DMS79 (cell line): ENCODE measurements around the gene CCDC183.

Experiments used
- DNase-seq: peaks from one replicate; lab custom pipeline; 2025; lab: John Stamatoyannopoulos, UW

Gene CCDC183

DNA sequence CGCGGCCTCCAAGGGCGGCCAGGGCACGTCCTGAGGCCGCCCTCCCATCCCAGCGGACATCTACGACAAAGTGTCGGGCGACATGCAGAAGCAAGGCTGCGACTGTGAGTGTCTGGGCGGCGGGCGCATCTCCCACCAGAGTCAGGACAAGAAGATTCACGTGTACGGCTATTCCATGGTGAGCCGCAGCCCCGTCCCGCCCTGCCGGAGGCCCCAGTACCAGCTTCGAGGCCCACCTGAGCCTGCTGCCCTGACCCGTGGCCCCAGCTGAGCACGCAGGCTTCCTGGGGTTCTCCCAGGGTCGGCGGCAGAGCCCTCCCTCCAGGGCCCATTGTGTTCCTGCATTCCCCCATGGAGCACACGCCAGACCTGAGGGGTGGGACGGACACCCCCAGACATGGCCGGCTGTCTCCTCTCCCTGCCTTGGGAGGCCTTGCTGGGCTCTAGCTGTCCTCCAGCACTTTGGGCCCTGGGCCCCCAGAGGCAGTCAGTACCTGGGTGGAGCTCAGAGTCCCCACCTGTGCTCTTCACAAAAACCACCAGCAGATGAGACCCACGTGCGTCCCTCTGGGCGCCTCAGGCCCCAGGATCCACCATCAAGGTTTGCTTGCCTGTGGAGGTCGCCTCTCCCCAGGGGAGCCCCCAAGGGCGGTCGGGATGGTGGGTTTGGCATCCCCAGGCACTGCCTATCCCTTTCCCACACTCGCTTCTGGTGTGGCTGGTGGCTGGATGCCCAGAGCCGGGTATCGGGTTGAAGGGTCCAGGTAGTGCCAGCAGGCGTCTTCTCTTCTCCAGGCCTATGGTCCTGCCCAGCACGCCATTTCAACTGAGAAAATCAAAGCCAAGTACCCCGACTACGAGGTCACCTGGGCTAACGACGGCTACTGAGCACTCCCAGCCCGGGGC lies 54.1 kb downstream of the CCDC183 start:
- DNase-seq: no peak

DNA sequence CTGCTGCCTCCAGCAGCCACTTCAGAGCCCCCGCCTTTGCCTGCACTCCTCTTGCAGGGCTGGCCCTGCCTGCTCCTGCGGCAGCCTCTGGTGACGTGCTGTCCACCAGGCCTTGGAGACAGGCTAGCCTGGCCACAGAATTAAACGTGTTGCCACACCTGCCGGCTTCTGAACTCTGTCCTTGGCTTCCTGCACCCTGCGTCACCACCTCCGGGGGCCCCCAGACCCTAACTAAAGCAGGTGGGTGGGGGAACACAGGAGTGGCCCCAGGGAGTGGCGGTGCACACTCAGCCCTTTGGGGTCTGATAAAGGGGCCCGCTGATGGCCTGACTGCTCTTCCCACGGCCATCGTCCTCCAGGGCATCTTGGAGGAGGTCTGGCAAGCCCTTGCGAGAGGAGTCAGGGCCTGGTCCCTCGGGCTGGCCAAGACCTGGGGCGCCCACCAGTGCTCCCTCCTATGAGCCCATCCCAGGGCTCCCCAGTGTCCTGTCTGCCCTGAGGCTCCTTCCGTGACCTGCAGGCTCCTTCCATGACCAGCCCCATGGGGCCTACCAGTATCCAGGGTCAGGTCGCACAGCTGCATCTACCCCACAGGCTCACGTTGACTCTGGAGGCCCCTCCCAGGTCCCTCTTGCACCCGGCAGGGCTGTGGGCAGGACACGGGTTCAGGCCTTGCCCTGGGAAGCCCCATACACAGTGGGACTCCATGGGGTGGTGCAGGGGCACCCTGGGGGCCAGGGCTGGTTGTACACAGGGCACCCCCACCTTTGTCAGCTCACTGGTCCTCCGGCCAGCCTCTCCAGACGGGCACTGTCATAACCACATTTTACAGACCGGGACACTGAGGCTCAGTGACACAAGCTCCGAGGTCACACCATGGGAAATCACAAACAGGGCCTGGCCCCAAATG lies 55.0 kb downstream of the CCDC183 start:
- DNase-seq: no peak

DNA sequence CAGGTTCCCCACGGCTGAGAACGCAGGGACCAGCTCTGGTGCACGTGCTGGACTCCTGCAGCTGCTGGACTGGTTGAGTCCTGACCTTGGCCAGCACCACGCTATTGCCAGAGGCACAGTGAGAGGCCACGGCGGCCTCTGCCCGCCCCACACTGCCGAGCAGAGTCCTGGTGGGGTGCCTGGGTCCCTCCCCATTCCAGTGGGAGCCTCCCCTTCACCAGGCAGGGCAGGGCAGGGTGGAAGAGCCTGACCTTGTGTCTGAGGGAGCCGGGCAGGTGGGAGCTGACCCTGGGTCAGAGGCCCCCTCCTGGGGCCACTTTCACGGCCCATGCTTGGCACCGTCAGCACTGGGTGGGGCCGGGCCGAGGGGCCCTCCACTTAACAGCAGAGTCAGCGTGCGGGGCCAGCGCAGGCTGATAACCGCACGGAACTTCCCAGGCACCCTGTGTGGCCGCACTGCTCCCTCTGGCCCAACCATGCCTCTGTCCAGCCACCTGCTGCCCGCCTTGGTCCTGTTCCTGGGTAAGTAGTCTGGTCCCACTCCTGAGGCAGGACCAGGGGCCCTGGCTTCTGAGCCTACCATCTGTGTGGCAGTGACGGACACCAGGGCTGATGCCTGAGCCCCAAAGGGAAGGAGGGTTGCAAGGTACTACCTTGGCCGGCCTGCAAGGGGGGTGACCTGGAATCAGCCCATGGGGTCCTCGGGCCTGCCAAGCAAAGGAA lies 56.0 kb downstream of the CCDC183 start, which contains the start of gene MAMDC4:
Gene MAMDC4 (plus strand): TSS at position 406 of the 723 bp plus-strand sequence. CDS start 71 bp downstream, at position 477.
- DNase-seq: no peak

DNA sequence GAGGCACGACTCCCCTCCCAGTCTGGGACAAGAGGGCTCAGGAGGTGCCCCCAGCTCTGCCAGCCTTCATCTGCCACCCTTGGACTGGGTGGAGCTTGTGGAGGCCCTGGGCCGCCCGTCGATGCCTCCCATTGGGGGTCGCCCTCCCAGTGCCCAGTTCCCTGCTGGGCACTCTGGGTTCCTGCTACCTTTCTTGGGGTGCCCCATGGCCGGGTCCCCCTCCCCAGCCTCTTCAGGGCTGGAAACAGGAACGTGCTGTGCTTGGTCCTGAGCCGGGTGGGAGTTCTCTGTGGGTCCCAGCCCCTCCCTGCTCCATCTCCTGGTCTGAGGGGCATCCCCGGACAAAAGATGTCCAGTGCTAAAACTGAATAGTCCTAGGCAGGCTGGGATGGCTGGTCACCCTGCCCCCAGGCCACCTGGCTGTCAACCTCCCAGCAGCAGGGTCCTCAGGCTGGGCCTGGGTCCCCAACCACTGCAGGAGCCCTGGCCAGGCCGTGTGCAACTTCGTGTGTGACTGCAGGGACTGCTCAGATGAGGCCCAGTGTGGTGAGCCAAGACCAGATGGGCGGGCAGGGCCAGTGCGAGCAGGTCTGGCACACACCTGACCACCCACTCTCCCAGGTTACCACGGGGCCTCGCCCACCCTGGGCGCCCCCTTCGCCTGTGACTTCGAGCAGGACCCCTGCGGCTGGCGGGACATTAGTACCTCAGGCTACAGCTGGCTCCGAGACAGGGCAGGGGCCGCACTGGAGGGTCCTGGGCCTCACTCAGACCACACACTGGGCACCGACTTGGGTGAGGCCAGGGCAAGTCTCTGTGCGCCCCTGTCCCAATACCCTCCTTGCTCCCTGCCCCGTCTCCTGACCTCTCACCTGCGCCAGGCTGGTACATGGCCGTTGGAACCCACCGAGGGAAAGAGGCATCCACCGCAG lies 56.8 kb downstream of the CCDC183 start:
- DNase-seq: no peak

DNA sequence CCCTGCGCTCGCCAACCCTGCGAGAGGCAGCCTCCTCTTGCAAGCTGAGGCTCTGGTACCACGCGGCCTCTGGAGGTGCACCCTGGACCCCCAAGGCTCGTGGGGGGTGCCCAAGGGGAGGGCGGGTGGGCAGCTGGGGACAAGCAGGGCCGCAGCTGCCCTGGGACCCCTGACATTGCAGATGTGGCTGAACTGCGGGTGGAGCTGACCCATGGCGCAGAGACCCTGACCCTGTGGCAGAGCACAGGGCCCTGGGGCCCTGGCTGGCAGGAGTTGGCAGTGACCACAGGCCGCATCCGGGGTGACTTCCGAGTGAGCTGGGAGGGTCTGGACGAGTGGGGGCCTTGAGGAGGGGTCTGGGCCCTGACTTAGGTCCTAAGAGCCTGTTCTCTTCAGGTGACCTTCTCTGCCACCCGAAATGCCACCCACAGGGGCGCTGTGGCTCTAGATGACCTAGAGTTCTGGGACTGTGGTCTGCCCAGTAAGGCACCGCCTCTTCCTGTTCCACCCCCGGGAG lies 57.5 kb downstream of the CCDC183 start:
- no peak for DNase-seq

DNA sequence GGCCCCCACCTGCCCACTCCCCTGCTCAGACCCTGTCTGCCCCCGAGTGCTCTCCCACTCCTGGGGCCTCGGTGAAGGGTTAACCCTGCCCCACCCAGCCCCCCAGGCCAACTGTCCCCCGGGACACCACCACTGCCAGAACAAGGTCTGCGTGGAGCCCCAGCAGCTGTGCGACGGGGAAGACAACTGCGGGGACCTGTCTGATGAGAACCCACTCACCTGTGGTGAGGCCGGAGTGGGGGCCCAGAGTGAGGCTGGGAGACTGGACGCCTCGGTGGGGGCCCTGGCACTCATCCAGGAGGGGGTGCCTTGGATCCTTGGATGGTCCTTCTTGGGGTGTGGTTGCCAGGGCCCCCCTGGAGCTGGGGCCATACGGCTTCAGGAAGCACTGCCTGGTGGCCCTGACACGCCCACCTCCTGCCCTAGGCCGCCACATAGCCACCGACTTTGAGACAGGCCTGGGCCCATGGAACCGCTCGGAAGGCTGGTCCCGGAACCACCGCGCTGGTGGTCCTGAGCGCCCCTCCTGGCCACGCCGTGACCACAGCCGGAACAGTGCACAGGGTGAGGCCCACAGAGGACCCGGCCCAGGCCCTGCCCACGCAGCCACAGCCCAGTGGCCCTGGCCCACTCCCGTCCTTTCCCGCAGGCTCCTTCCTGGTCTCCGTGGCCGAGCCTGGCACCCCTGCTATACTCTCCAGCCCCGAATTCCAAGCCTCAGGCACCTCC lies 58.1 kb downstream of the CCDC183 start:
- DNase-seq: no peak

DNA sequence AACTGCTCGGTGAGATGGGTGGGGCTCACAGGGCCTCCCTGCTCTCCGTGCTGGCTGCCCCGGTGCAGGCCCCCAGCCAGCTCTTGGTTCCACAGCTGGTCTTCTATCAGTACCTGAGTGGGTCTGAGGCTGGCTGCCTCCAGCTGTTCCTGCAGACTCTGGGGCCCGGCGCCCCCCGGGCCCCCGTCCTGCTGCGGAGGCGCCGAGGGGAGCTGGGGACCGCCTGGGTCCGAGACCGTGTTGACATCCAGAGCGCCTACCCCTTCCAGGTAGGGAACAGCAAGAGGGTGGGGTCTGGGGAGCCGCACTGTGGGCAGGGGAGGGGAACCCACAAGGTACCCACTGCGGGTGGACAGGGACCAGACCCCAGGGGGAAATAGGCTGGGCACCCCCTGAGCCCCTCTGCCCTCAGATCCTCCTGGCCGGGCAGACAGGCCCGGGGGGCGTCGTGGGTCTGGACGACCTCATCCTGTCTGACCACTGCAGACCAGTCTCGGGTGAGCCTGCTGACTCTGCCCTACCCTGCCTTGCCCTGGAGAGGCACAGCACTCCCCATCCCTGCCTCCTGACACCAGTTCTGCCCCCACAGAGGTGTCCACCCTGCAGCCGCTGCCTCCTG lies 58.8 kb downstream of the CCDC183 start:
- DNase-seq: no peak

DNA sequence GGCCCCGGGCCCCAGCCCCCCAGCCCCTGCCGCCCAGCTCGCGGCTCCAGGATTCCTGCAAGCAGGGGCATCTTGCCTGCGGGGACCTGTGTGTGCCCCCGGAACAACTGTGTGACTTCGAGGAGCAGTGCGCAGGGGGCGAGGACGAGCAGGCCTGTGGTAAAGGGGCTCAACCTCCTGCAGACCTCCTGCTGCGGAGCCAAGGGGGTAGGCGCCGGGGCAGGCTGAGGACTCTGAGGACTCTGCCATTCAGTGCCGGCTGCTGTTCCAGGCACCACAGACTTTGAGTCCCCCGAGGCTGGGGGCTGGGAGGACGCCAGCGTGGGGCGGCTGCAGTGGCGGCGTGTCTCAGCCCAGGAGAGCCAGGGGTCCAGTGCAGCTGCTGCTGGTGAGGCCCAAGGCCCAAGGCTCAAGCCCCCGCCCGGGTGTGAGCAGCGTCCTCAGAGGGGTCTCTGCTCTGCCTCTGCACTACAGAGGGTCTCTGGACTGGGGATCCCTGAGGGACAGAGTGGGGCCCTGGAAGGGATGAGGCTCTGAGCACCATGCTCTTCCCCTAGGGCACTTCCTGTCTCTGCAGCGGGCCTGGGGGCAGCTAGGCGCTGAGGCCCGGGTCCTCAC lies 59.4 kb downstream of the CCDC183 start:
- DNase-seq: no peak

DNA sequence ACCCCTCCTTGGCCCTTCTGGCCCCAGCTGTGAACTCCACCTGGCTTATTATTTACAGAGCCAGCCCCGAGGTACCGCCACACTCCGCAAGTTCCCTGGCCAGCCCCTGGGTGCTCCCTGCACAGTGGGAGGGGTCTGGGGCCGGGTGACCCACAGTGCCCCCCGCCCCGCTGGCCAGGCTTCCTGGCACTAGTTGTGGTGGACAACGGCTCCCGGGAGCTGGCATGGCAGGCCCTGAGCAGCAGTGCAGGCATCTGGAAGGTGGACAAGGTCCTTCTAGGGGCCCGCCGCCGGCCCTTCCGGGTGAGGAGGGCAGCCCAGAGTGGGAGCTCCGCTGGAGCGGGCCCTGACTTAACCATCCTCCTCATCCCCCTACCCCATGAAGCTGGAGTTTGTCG lies 59.9 kb downstream of the CCDC183 start:
- DNase-seq: no peak

DNA sequence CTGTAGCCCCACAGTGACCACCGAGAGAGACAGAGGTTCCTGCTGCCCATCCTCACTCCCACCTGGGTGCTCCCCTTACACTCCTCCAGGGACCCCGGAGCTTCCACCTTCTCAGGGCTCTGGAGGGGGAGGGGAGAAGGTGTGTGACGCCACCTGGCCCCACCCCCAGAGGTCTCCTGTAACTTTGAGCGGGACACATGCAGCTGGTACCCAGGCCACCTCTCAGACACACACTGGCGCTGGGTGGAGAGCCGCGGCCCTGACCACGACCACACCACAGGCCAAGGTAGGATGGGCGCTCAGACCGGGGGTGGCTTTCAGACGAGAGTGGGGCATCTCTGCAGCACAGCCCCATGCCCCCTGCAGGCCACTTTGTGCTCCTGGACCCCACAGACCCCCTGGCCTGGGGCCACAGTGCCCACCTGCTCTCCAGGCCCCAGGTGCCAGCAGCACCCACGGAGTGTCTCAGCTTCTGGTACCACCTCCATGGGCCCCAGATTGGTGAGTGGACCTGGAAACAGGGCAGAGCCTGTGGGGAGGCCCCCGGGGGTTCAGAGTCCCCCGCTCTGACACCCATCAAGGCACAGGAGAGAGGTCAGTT lies 60.5 kb downstream of the CCDC183 start:
- no peak for DNase-seq

DNA sequence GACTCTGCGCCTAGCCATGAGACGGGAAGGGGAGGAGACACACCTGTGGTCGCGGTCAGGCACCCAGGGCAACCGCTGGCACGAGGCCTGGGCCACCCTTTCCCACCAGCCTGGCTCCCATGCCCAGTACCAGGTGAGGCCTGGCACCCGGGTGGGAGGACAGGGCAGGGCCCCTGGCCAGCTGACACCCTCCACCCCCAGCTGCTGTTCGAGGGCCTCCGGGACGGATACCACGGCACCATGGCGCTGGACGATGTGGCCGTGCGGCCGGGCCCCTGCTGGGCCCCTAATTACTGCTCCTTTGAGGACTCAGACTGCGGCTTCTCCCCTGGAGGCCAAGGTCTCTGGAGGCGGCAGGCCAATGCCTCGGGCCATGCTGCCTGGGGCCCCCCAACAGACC lies 61.0 kb downstream of the CCDC183 start:
- no peak for DNase-seq
